ENCODE results near the gene TAL2. TPM values are rescaled to one million over a fixed set of nuclear protein-coding genes. Genes with fewer than 3 reads are reported as not detected.

Gene TAL2
- total RNA-seq, 4 donors from 2014 or later: not detected

GRCh38 chr9:105683688-105684275, 21.5 kb downstream of the TAL2 start:
- TF ChIP-seq EP300 (IDR thresholded peaks at IDR 0.05) (no peak), POLR2A (IDR thresholded peaks at IDR 0.05; ENCODE audit: low read depth) (no peak), CTCF (IDR thresholded peaks at IDR 0.05) (no peak), POLR2AphosphoS5 (IDR thresholded peaks at IDR 0.05) (no peak)
- no peak overlapping the region for H3K4me3 ChIP-seq
- DNase-seq (ENCODE audit: extremely low spot score): no peak
- no peaks in the 10 kb centered on the region for H3K4me1 ChIP-seq
- no peaks in the 10 kb centered on the region for H3K36me3 ChIP-seq
- 81% methylated on average over 1 of the region's 1 CpG for WGBS
- no peaks in the 10 kb centered on the region for H3K27me3 ChIP-seq
- H3K27ac ChIP-seq (replicated peaks in 1 of 4): no peak overlapping the region
- intact Hi-C loops (cut with DNase I): no loop called here
- no peaks in the 10 kb centered on the region for H3K9me3 ChIP-seq

GRCh38 chr9:105686936-105687335, 24.7 kb downstream of the TAL2 start:
- Histone ChIP-seq H3K9me3 (no peaks in the 10 kb centered on the region), H3K27ac (replicated peaks in 1 of 4) (no peak overlapping the region), H3K4me3 (no peak overlapping the region), H3K27me3 (peaks cover 0 to 10% (median 0%) of the 10 kb centered on the region in 4 donors), H3K36me3 (no peaks in the 10 kb centered on the region), H3K4me1 (no peaks in the 10 kb centered on the region)
- WGBS: 92% methylated on average over 4 of the region's 4 CpGs
- TF ChIP-seq CTCF (IDR thresholded peaks at IDR 0.05) (no peak), POLR2A (IDR thresholded peaks at IDR 0.05; ENCODE audit: low read depth) (no peak), POLR2AphosphoS5 (IDR thresholded peaks at IDR 0.05) (no peak), EP300 (IDR thresholded peaks at IDR 0.05) (no peak)
- intact Hi-C loops (cut with DNase I): no loop called here
- no peak for DNase-seq (ENCODE audit: extremely low spot score)

GRCh38 chr9:105690742-105691141, 28.5 kb downstream of the TAL2 start:
- no peak for DNase-seq (ENCODE audit: extremely low spot score)
- intact Hi-C loops (cut with DNase I): no loop called here
- Histone ChIP-seq H3K4me3 (no peak overlapping the region), H3K27me3 (peaks cover 0 to 26% (median 0%) of the 10 kb centered on the region in 4 donors), H3K27ac (replicated peaks in 1 of 4) (no peak overlapping the region), H3K4me1 (peaks cover 7 to 16% (median 16%) of the 10 kb centered on the region in 4 donors), H3K36me3 (no peaks in the 10 kb centered on the region), H3K9me3 (no peaks in the 10 kb centered on the region)
- TF ChIP-seq POLR2A (IDR thresholded peaks at IDR 0.05; ENCODE audit: low read depth) (no peak), CTCF (IDR thresholded peaks at IDR 0.05) (peak in 2 of 3 experiments; percentile 15 to 36)
- 47% methylated on average over 2 of the region's 2 CpGs for WGBS

GRCh38 chr9:105693435-105694189, 31.4 kb downstream of the TAL2 start:
- WGBS: 6% methylated on average over 15 of the region's 15 CpGs
- H3K27ac ChIP-seq (replicated peaks in 1 of 4): peak overlapping the region in 1 of 4 donors; percentile 83
- TF ChIP-seq POLR2A (IDR thresholded peaks at IDR 0.05; ENCODE audit: low read depth): no peak
- no peak for TF ChIP-seq EP300 (IDR thresholded peaks at IDR 0.05)
- TF ChIP-seq POLR2AphosphoS5 (IDR thresholded peaks at IDR 0.05): no peak
- TF ChIP-seq CTCF (IDR thresholded peaks at IDR 0.05): no peak

More at GRCh38 chr9:105693435-105694189, 31.4 kb downstream of the TAL2 start:
- Histone ChIP-seq H3K36me3 (no peaks in the 10 kb centered on the region), H3K27me3 (peaks cover 0 to 26% (median 0%) of the 10 kb centered on the region in 4 donors), H3K9me3 (no peaks in the 10 kb centered on the region), H3K4me1 (peaks cover 7 to 20% (median 17%) of the 10 kb centered on the region in 4 donors), H3K4me3 (peak overlapping the region; percentile 75 to 85 (median 82))
- no peak for DNase-seq (ENCODE audit: extremely low spot score)
- intact Hi-C loops (cut with DNase I): no loop called here

All from esophagus muscularis mucosa (tissue), 4 donors.